ENCODE data around the gene GAS6.

GAS6 gene

DNA sequence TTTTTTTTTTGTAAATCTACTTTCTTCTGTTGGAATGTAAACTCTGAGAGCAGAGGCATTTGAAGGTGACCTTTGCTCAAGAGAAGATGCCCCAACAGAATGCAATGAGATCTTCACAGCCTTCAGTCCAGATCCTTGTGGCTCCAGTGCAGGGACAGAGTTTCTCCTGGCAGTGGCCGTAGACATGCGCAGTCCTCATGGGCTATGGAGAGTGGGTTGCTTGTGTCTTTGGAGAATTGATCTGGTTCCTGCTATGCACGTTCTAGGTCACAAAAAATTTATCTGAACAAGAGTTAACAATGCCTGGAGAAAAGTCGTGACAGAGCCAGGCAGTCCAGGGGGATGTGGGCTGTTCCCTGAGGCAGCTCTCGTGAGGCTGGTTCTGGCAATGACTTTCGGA is 74.7 kb downstream of the GAS6 start:
- no peak for DNase-seq

DNA sequence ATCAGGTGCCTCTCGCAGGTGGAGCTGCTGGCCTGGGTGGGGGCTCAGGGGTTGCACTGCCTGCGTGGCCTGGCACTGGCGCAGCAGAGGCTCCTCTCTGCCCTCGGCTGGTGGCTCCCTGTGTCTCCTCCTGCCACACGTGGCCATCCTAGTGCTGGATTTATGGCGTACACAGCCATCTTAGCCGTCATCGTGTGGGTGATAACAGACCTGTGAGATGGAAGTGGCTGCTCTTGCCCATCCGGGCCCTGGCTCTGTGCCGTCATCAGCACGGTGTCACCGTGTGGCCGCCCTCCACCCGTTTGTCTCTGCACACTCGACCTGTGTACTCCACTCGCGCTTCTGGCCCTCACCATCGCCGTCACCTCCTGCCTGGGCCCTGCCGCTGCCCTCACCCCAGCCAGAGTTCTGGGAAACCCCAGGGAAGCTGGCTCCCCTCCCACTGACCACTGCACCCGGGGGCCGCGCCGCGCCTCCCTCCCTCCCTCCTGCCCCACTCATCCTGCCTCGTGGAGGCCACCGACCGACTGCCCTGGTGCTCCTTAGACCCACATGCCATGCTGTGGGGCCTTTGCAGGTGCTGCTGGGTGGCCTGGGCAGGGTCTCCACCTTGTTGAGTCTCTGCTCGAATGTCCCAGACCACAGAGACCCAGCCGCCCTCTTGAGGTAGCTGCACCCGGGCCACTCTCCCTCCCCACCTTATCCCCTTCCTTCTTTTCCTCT is 75.3 kb downstream of the GAS6 start:
- no peak for DNase-seq

DNA sequence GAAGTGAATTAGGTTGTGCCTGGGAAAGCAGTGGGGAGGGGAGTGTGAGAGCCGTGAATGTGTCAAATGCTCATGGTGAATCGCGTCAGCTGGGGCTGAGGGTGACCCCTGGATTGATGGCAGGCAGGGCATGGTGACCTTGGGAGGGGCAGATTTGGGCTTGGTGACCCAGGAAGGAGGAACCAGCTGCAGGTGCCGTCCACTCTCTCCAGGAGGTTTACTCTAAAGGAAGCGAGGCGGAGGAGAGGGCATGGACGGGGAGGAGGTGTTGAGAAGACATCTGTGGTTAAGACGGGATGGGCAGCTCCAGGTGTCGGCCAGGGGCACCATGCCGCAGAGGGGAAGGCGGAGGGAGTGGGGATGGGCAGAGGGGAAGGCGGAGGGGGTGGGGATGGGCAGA is 76.2 kb downstream of the GAS6 start:
- no peak for DNase-seq

DNA sequence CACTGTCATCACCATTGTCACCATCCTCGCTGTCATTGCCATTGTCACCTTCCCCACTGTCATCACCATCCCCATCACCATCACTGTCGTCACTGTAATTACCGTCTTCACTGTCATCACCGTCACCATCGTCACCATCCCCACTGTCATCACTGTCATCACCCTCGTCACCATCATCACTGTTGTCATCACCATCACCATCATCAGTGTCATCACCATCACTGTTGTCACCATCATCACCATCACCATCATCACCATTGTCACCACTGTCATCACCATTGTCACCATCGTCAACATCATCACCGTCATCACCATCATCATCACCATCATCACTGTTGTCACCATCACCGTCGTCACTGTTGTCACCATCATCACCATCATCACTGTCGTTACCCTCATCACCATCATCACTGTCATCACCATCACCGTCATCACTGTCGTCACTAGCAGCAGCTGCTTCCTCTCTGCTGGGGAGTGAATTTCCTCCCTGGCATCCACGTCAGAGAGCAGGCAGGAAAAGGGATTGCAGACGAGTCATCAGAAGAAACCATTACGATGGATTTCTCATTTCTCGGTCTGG is 77.5 kb downstream of the GAS6 start:
- no peak for DNase-seq

DNA sequence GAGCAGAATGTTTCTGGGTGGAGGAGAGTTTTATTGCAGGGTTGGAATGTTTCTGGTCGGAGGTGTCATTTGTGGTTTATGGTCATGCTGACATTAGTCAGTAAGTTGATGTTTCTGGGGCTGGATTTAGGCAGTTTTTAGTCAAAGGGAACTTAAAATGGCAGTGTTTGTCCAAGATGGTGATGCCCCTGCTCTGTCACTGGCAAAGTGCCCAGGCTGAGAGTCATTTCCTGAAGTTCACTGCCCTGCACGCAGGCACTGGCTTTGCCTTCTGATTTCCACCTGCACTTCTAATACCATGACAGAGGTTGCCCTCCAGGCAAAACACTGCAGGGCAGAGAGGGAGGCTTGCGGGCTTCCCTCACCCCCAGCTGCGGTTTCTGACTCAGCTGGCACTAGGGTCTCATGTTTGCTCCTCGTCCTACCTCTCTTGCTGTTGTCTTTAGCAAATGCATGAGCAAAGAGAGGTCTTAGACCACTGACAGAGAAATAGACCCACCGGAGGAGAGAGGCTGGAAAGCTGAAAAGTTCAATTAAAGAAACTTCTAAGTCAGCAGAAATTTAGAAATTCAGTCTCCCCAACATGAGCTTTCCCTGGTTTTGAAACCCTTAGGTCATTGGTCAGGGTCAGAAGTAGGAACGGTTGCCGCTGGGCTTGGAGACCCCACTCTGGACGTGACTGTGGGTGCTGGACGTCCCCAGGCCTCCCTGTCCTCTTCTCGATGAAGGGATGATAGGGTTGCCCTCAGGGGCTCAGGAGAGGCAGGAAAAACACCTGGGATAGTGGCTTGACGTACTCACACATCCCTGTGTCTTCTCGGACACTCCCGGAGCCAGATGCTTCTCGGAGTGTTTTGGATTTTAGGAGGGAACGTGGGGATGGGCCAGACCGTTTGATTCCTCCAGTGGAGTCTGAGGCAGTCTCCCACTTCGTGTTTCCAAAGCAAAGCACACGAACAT is 78.5 kb downstream of the GAS6 start:
- no peak for DNase-seq

DNA sequence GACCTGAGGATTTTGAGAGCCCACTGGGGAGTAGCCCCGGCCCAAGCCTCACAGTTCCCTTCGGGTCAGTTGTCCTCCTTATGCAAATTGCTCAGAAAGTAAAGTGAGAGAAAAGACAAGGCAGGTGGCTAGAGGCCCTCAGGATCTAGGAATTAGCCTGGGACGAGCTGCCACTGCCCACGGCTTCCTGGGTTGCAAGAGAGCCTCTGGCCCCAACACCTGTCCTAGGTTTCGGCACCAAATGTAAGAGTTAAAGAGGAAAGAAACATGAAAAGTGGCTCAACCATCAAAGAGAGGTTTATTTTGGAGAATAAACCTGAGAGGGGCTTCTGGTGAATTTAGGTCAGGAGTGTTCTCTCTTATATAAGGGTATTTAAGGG is 79.2 kb downstream of the GAS6 start:
- DNase-seq = no peak

DNA sequence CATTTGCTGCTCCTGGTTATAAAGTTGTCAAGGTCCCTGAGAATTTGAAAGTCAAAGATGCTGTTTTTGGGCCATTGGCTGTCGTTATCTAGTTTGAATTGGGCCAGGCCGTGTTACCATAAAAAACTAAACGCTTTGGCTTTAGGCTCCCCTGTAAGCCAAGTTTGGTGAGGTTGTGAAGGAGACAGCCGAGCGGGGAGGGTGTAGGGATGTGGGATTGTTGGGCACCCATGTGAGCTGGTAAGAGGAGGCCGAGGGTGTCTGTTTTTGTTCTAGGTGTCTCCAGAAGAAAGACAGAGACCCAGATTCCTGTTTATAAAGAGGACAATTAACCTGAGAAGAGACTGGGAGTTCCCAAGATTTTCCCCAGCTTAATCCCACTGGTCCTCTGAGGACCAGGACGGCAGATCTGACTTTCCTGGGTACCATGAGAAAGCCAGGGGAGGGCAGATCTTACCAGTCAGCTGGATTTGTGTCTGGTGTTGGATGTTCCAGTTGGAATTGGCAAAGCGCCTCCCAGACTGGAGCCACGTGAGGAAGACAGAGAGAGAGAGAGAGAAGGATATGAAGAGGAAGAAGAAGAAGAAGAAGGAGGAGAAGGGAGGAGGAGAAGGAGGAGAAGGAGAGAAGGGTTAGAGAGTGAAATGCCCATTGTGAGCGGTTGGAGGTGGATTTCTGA is 79.8 kb downstream of the GAS6 start:
- DNase-seq = no peak

DNA sequence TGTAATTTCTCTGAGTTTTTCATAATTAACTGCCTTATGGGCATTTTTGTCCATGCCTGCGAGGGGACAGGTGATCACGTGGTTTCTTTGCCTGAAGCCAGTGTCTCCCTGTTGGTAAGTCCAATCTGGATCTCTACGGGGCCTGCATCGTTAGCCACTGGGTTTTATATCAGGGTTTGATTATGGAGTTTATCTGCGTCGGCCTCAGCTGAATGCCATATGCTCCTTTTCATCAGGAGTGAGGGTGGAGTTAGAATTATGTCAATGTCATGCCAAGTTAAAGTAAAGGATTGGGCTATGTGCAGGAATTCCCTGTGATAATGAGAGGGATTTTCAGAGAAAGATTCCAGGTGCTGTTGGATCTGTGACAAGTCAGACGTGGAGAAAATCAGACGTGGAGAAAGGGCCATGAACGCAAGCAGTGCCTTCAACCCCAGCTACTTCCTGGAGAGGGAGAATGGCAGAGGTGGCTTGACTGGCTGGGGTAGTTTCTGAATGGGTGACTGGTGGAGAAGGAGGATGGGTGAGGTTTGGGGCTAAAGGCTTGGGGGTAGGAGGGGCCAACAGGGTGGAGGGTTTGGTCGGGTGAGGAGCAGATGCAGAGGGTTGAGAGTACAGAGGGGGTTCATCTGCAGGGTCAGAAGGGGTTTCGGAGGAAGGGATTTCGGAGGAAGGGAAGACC is 80.5 kb downstream of the GAS6 start:
- no peak for DNase-seq

DNA sequence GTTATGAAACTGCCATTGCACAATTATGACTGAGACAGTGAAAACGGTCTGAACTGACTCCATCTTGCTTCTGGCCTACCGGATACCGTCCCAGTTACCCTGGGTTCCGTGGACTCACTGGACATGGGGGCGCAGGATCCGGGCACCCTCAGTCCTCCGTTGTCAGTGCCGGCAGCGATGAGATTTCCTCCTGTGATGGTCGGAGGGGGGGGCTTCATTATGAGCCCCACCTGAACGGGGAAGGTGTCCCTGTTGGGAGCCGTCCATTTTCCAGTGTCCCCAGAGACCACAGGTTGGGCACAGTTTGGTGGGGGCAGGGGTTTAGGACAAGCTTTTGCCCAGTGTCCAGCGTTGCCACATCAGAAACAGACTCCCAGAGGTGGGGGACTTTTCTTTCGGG is 81.4 kb downstream of the GAS6 start:
- DNase-seq = no peak

DNA sequence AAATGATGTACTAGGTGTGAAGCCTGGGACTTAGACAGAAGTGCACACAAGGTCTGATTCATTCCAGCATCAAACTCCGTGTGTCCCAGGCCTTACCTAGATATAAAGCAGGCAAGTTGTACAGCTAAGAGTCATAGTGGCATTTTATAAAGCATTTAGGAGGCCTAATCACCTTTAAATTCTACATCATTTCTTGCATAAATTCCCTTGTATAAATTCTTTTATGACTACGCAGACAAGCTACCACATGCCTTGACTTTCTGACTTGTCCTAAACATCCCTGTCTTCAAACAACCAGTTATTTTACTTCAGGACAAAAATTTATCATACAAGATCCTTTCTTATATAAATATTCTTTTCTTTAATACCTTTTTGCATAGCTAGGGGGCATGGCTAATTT is 82.3 kb downstream of the GAS6 start:
- DNase-seq = no peak

DNA sequence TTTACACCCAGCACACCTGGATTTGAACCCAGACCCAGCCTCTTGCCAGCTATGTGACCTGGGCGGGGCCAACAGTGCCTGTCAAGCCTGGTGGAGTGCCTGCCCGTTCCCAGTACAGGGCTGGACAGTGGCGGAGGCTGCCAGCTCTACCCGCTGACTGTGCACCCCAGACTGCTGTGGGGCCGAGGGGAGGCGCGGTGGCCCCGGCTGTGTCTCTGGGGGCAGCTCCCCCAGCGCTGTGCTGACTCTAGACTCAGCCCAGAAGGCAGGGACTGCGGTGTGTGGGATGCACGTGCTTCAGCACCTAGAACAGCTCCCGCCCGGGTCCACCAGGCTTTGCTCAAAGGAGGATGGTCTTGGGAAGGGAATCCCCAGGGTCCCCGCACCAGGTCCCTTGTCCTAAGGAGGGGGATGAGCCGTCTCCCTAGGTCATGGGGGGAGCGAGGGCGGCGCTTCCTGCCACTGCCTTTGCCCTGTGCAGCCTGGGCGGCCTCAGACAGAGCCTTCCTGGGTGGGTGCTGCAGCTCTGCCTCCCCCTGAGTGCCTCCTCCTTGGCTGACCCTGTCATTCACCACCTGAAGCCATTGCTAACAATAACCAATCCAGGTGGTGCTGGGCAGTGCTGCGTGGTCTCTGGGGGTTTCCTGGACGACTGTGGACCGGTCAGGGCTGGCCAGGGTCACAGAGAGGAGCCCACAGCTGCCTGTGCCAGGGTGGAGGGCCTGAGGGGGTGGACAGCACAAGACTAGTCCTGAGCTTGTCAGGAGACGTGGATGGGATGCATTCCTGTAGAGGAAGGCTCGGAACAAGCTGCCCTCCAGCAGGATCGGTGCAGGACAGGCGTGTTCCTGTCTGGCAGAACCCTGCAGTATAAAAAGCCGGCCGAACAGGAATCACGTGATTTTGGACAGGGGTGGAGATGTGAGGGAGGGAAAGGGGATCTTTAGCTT is 86.3 kb downstream of the GAS6 start:
- no peak for DNase-seq

DNA sequence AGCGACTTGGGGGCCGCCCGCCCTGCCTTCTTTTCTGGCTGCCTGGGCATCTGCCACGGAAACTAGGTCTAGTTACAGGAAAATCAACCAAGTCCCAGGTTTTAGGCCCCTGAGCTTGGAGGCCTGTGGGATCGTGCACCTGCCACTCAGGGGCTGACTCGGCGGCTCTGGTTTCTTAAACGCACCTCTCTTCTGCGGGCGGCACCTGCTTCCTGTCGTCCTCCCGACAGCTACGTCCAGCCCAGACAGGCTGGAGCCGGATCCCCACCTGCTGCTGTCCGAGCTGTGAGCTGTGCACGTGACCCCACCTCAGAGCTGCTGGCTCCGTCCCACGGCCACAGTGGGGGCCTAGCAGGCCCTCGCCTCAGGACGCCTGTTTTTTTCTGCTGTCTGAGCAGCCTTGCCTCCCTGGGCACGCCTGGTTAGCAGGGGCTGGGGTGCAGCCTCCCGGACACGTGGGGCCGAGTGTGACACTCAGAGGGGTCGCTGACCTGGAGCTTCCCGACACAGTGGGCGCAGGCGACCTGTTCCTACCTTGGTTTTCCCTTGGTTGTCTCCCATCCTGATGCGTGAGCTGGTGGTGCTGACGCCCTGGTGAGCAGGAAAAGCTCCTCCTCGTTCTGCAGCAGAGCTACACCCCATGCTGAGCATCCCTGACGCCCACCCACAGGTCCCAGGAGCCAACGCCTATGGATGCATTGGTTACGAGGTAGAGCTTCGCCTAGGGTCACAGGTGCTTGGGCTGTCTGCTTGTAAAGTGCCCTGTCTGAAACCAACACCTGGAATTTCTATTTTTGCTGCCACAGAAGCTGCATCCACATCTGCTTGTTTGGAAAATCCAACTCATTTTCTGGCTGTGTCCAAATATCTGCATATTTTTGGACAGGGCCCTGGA is 87.4 kb downstream of the GAS6 start:
- DNase-seq = no peak

DNA sequence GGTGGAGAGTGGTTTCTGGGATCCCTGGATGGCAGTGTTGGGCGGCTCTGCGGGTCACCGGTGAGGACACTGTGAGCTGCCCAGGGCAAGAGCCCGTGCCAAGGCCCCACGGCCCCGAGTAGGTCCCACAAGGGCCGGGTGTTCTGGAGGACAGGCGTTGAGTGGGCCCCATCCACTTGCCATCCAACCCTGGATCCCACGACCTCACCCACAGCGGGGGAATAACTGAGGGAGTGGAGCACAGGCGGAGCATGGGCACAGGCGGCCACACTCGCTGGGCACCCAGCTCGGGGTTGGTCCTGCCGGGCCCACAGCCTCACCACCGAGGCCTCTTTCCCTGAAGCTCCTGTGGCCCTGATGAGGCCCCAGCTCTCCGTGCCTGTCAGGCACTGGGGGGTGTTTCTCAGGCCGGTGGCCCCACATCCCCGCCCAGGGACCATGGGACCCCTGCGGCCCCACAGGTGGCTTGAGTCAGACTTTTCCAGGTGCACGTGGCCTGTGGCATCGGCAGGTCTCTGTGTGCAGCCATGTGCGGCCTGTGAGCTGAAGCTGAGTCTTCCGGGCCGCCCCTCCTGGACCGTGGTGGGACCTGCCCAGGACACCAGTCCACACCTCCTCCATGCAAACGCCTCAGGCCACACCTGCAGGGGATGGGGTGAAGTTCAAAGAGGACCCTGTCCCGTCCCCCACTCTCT is 88.3 kb downstream of the GAS6 start:
- no peak for DNase-seq

DNA sequence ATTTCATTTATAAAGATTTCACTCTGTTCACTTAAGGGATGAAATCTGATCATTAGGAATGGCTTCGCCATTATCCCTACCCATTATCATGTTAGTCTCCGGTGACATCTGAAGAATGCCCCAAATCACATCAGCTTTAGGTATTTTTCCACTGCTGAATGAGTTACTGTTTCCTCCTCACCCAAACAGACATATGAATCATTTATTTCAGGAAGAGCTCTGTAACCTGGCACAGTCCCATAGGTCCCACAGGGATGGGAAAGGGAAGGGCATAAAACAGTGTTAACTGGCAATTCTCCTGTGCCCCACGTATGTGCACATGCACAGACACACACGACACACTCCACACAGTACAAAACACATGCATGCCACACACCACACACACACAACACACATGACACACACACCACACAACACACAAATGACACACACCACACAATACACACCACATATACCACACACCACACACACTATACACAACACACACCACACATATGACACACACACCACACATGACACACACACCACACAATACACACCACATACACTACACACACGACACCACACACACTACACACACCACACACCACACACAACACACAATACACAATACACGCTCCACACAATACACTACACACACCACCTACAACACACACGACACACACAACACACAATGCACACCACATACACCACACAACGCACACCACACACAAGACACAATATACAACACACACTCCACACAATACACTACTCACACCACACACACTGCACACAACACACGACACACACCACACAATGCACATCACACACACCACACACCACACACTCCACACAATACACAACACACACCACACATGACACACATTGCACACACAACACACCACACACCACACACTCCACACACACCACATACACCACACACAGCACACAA is 89.4 kb downstream of the GAS6 start:
- DNase-seq = no peak

DNA sequence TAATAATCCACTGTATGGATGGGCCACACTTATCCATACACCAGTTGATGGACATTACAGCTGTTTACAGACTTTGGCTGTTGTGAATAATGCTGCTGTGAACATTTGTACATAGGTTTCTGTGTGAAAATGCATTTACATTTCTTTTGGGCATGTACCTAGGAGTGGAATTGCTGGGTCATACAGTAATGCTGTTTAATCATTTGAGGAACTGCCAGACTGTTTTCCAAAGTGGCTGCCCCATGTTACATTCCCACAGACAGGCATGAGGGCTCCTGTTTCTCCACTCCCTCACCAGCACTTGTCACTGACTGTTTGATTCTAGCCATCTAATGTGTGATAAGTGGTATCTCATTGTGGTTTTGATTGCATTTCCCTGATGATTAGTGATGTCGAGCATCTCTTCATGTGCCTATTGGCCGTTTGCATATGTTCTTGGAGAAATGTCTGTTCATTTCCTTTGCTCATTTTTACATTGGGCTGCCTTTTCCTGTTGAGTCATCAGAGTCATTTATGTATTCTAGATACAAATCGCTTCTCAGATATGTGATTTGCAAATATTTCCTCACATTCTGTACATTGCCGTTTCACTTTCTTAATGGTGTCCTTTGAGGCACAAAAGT is 92.1 kb downstream of the GAS6 start:
- no peak for DNase-seq

DNA sequence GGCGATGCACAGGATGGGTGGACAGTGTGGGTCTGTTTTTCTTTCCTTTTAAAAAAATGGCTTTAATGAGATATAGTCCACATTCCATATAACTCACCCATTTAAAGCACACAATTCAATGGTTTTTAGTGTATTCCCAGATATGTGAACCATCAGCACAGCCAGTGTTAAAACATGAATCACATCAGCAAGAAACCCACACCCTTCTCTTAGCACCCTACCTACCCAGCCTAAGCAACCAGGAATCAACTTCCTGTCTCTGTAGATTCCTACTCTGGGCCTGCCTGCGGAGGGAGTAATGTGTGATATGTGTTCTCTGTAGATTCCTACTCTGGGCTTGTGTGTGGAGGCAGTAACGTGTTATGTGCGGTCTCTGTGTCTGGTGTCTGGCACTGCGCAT is 92.9 kb downstream of the GAS6 start:
- no peak for DNase-seq

Measured in effector CD8-positive, alpha-beta T cell (primary cell).